TTC549 (cell line): ENCODE measurements around the gene JAG2.

ENCODE experiments used
- FAIRE-seq: peaks from 2 replicates; lab custom pipeline; 2012; peaks lifted over from hg19 to GRCh38; lab: Jason Lieb, UNC

Gene JAG2

GRCh38 chr14:105168496-105168978, at the start of gene JAG2:
Gene JAG2 (minus strand): TSS chr14:105168776. CDS start chr14:105168420, 356 bp downstream.
- no peak for FAIRE-seq

GRCh38 chr14:105217774-105218173, 49.2 kb upstream of the JAG2 start:
- FAIRE-seq = no peak

GRCh38 chr14:105216490-105217247, 48.1 kb upstream of the JAG2 start:
- no peak for FAIRE-seq

GRCh38 chr14:105215602-105216001, 47.0 kb upstream of the JAG2 start:
- FAIRE-seq = no peak

- FAIRE-seq = no peak
These were observed 45.8 kb upstream of the JAG2 start for GRCh38 chr14:105214324-105214915.

GRCh38 chr14:105213361-105213760, 44.8 kb upstream of the JAG2 start:
- FAIRE-seq = no peak

- FAIRE-seq = no peak
These were observed 44.1 kb upstream of the JAG2 start for GRCh38 chr14:105212541-105213300.

GRCh38 chr14:105211758-105212089, 43.1 kb upstream of the JAG2 start:
- FAIRE-seq = no peak

- FAIRE-seq = no peak
These were observed 42.6 kb upstream of the JAG2 start for GRCh38 chr14:105211086-105211757.

GRCh38 chr14:105210266-105211025, 41.9 kb upstream of the JAG2 start:
- no peak for FAIRE-seq

- no peak for FAIRE-seq
These were observed 41.1 kb upstream of the JAG2 start for GRCh38 chr14:105209646-105210045.

GRCh38 chr14:105209091-105209490, 40.5 kb upstream of the JAG2 start:
- FAIRE-seq = no peak

- FAIRE-seq = no peak
These were observed 40.1 kb upstream of the JAG2 start for GRCh38 chr14:105208738-105209075.

- FAIRE-seq = no peak
These were observed 39.6 kb upstream of the JAG2 start for GRCh38 chr14:105207996-105208737.

- no peak for FAIRE-seq
These were observed 38.9 kb upstream of the JAG2 start for GRCh38 chr14:105207460-105207901.

GRCh38 chr14:105206873-105207272, 38.3 kb upstream of the JAG2 start:
- no peak for FAIRE-seq

GRCh38 chr14:105205673-105206208, 37.2 kb upstream of the JAG2 start:
- no peak for FAIRE-seq

- no peak for FAIRE-seq
These were observed 36.5 kb upstream of the JAG2 start for GRCh38 chr14:105204931-105205672.

GRCh38 chr14:105204206-105204930, 35.8 kb upstream of the JAG2 start:
- FAIRE-seq = no peak

- FAIRE-seq = no peak
These were observed 35.1 kb upstream of the JAG2 start for GRCh38 chr14:105203701-105204100.
